HG02943 (cell line): ENCODE data around the gene GPR50.

ENCODE experiments used
- ATAC-seq: cut with Tn5 transposase; IDR thresholded peaks from one replicate; pipeline ENCODE4 v1.9.1; 2021; ENCODE audit warnings: mild to moderate bottlenecking, low read depth, moderate library complexity; ENCODE audit not compliant: unreplicated experiment

Gene GPR50

DNA sequence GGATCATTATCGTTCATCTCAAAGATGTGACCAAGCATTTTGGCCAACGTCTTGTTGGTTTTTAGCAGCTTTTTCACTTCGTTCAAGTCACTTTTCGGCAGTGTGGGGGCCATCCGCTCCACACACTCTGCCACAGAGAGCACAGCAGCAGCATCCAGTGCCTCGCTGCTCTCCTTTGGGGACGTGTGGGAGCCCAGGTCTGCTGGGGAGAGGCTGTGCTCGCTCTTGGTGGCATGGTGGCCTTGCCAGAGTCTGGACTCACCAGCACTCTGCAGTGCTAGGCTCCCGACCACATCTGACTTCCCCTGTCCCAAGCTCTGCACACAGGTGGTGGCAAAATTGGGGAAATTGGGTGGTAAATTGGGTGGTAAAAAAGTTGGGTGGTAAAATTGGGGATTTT is 50.6 kb downstream of the GPR50 start:
- no peak for ATAC-seq

DNA sequence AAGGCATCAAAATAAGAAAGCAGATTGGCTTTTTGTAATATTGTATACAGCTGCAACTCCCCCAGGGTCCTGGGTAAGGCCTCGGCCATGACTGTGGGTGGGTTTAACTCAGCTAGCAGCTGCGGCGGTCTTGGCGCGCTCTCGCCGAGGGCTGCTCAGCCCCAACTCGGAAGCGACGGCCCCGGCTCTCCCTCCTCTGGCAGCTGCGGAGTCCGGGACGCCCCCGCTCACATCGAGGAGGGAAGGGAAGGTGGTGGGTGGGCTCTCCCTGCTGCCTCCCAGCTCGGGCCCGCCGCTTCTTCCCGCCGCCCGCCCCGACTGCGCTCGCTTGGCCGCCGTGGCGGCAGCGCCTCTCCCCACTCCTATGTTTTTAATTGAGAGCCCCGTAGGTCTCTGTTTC is 51.2 kb downstream of the GPR50 start:
- ATAC-seq = no peak

DNA sequence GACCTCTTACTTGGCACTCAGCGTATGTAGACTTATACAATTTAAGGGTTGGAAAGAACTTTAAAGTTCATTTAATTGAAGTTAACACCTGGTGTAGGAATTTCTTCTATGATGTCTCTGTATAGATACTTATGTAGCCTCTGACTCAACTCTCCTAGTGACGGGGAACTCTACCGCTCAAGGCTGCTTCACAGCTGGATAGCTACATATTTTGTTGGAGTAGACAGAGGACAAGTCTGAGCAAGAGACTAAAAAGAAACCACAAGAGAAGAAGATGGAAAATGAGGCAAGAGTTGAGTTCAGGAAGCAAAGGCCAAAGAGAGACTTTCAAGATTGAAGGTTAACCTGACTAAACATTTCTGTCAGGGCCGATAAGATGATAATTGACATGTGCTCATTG is 52.6 kb downstream of the GPR50 start:
- ATAC-seq = no peak
